GM23338 (cell line): ENCODE data around the gene ALDH5A1. TPM values are rescaled to one million over a fixed set of nuclear protein-coding genes. Genes with fewer than 3 reads are reported as not detected.

Experiments
- ATAC-seq: fragments of 200-7000 bp; cut with Tn5 transposase; 3 replicates; pipeline ENCODE4 v1.9.1; 2020
- DNase-seq: peaks from one replicate; pipeline ENCODE4 v3.0.0-alpha.2; 2015; ENCODE audit warnings: low spot score
- H2AFZ ChIP-seq: fragments of 200-600 bp; sonication (generic); 2 replicates; pipeline ENCODE4 v1.8.0; 2016; ENCODE audit warnings: antibody characterized with exemption, mild to moderate bottlenecking, moderate library complexity
- H3F3A ChIP-seq: fragments of 200-600 bp; sonication (generic); replicated peaks from 2 replicates; pipeline ENCODE4 v1.8.0; 2017; ENCODE audit warnings: antibody characterized with exemption, mixed run types, low read depth
- H3K27ac ChIP-seq: fragments of 200-600 bp; sonication (generic); 2 replicates; pipeline ENCODE4 v1.6.1; 2016; ENCODE audit warnings: low read depth
- H3K27me3 ChIP-seq: fragments of 200-600 bp; sonication (generic); 2 replicates; pipeline ENCODE4 v1.8.0; 2016; ENCODE audit warnings: mild to moderate bottlenecking, mixed run types, moderate library complexity; ENCODE audit not compliant: insufficient read depth
- H3K36me3 ChIP-seq: fragments of 200-600 bp; sonication (generic); 2 replicates; pipeline ENCODE4 v1.8.0; 2016; ENCODE audit warnings: mild to moderate bottlenecking; ENCODE audit not compliant: insufficient read depth
- H3K4me1 ChIP-seq: fragments of 200-600 bp; sonication (generic); 2 replicates; pipeline ENCODE4 v1.8.0; 2016; ENCODE audit warnings: mild to moderate bottlenecking, moderate library complexity; ENCODE audit not compliant: insufficient read depth
- H3K4me2 ChIP-seq: fragments of 200-600 bp; sonication (generic); 2 replicates; pipeline ENCODE4 v1.7.1; 2017; ENCODE audit warnings: mixed run types
- H3K4me3 ChIP-seq: fragments of 200-600 bp; sonication (generic); 2 replicates; pipeline ENCODE4 v1.6.1; 2016; ENCODE audit warnings: mixed run types
- H3K79me2 ChIP-seq: fragments of 200-600 bp; sonication (generic); replicated peaks from 2 replicates; pipeline ENCODE4 v1.8.0; 2017; ENCODE audit warnings: mild to moderate bottlenecking; ENCODE audit not compliant: insufficient read depth
- H3K9me2 ChIP-seq: fragments of 200-600 bp; sonication (generic); 2 replicates; pipeline ENCODE4 v1.8.0; 2017; ENCODE audit not compliant: insufficient read depth
- H4K20me1 ChIP-seq: fragments of 200-600 bp; sonication (generic); replicated peaks from 2 replicates; pipeline ENCODE4 v1.8.0; 2017; ENCODE audit warnings: mild to moderate bottlenecking; ENCODE audit not compliant: insufficient read depth
- H3K27ac Mint-ChIP-seq: 2 replicates; pipeline ENCODE4 v1.8.0; 2020; ENCODE audit warnings: inconsistent platforms, mild to moderate bottlenecking, moderate library complexity, mixed read lengths
- H3K27me3 Mint-ChIP-seq: 3 replicates; pipeline ENCODE4 v1.8.0; 2022; ENCODE audit warnings: low read depth, mild to moderate bottlenecking, moderate library complexity, mixed read lengths, inconsistent platforms; ENCODE audit not compliant: insufficient read depth, poor library complexity
- H3K36me3 Mint-ChIP-seq: 3 replicates; pipeline ENCODE4 v1.8.0; 2021; ENCODE audit warnings: low read depth, mild to moderate bottlenecking, inconsistent platforms, moderate library complexity, mixed read lengths
- H3K4me1 Mint-ChIP-seq: 3 replicates; pipeline ENCODE4 v1.8.0; 2020; ENCODE audit warnings: mild to moderate bottlenecking, inconsistent platforms, mixed read lengths
- H3K4me3 Mint-ChIP-seq: 3 replicates; pipeline ENCODE4 v1.8.0; 2021; ENCODE audit warnings: moderate library complexity, mild to moderate bottlenecking, inconsistent platforms, mixed read lengths
- H3K9me3 Mint-ChIP-seq: 3 replicates; pipeline ENCODE4 v1.8.0; 2020; ENCODE audit warnings: moderate library complexity, mild to moderate bottlenecking, inconsistent platforms, mixed read lengths
- CREB1 ChIP-seq: fragments of 250-450 bp; sonication (Bioruptor Pico); IDR thresholded peaks from 2 replicates; pipeline ENCODE4 v1.5.0; 2020; ENCODE audit warnings: low read depth, mild to moderate bottlenecking, moderate library complexity
- CTCF ChIP-seq, 2 experiments: fragments of 200-600 bp in 1 of 2; sonication (generic) in 1 of 2; conservative IDR thresholded peaks; 2 replicates each; pipeline versions ENCODE4 v1.5.1 to v1.6.1; 2016 to 2017; ENCODE audit warnings: antibody characterized with exemption in 2 of 2, low read depth in 2 of 2, mild to moderate bottlenecking in 2 of 2, moderate library complexity in 1 of 2
- ETS1 ChIP-seq: IDR thresholded peaks from 2 replicates; pipeline ENCODE4 v1.6.1; 2016; ENCODE audit warnings: antibody characterized with exemption
- EZH2 ChIP-seq: fragments of 200-600 bp; sonication (generic); IDR thresholded peaks from one replicate; pipeline ENCODE4 v1.8.0; 2017; ENCODE audit warnings: antibody characterized with exemption, mild to moderate bottlenecking, low read depth; ENCODE audit not compliant: unreplicated experiment
- EZH2phosphoT487 ChIP-seq: fragments of 200-600 bp; sonication (generic); IDR thresholded peaks from one replicate; pipeline ENCODE4 v1.8.1; 2018; ENCODE audit warnings: antibody characterized with exemption; ENCODE audit not compliant: unreplicated experiment
- POLR2AphosphoS5 ChIP-seq: IDR thresholded peaks from 2 replicates; pipeline ENCODE4 v1.6.1; 2016; ENCODE audit warnings: antibody characterized with exemption, low read depth
- REST ChIP-seq: IDR thresholded peaks from one replicate; pipeline ENCODE4 v1.6.1; 2018; ENCODE audit warnings: antibody characterized with exemption; ENCODE audit not compliant: unreplicated experiment
- STAT1 ChIP-seq: IDR thresholded peaks from one replicate; pipeline ENCODE4 v1.6.1; 2016; ENCODE audit warnings: antibody characterized with exemption; ENCODE audit not compliant: unreplicated experiment
- ZNF114 ChIP-seq: fragments of 250-450 bp; sonication (Bioruptor Pico); IDR thresholded peaks from 2 replicates; pipeline ENCODE4 v1.5.0; 2020; ENCODE audit warnings: mild to moderate bottlenecking, moderate library complexity
- ZNF331 ChIP-seq: fragments of 250-450 bp; sonication (Bioruptor Pico); IDR thresholded peaks from 2 replicates; pipeline ENCODE4 v1.5.0; 2020; ENCODE audit warnings: low read depth, mild to moderate bottlenecking, moderate library complexity
- ZNF462 ChIP-seq: fragments of 250-450 bp; sonication (Bioruptor Pico); IDR thresholded peaks from 2 replicates; pipeline ENCODE4 v1.5.0; 2020; ENCODE audit warnings: mild to moderate bottlenecking, moderate library complexity
- polyA plus RNA-seq: library from polyadenylated mRNA; unstranded; fragments of >200 nt; fragmentation: Nextera tagmentation; extraction: Ambion mirVana; gene quantifications from 2 replicates; pipeline ENCODE4 v1.2.1, GENCODE V29; 2016
- total RNA-seq: library from RNA; depleted of rRNA; stranded (reverse); fragments of >200 nt; shearing (Covaris generic); gene quantifications from 2 replicates; pipeline ENCODE4 v1.2.3, GENCODE V29; 2014

ALDH5A1 gene
- total and polyA plus RNA-seq, 2 experiments from 2014 or later = 3.1 to 5.2 TPM

DNA sequence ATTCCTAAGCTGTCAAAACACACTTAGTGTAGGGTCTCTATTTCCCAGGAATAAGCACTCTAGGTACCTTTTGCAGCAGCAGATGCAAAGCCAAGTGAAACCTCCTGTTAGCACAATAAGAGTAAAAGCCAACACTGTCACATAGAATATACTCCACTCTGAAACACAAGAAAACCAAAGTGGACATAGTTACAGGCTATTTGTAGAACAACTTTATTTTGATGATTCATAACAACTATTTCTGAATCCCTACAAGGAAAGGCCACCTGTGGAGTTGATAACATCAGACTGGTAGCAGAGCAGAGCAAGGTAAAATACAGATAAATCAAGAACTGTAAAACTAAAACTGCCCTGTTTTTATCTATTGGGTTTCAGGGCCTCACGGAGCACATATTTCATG lies 59.7 kb downstream of the ALDH5A1 start (continued):
- no peak for TF ChIP-seq REST

GRCh38 chr6:24558516-24558915 lies 63.7 kb downstream of the ALDH5A1 start:
- Histone ChIP-seq H3K4me1 (no peaks in the 10 kb centered on the region), H2AFZ (no peak overlapping the region), H4K20me1 (no peaks in the 10 kb centered on the region), H3K4me2 (no peak overlapping the region), H3K9me2 (no peaks in the 10 kb centered on the region), H3F3A (no peaks in the 10 kb centered on the region), H3K79me2 (no peaks in the 10 kb centered on the region), H3K4me3 (no peak overlapping the region), H3K27me3 (no peaks in the 10 kb centered on the region), H3K27ac (no peak overlapping the region), H3K36me3 (no peaks in the 10 kb centered on the region)
- DNase-seq (no peak), ATAC-seq (no peak)
- no peaks in the 10 kb centered on the region for H3K4me1 Mint-ChIP-seq
- H3K4me3 Mint-ChIP-seq = no peak overlapping the region
- H3K36me3 Mint-ChIP-seq = no peaks in the 10 kb centered on the region
- H3K27ac Mint-ChIP-seq = no peak overlapping the region
- peaks cover 1% of the 10 kb centered on the region for H3K27me3 Mint-ChIP-seq
- no peaks in the 10 kb centered on the region for H3K9me3 Mint-ChIP-seq
- TF ChIP-seq ZNF114 (no peak), POLR2AphosphoS5 (no peak), EZH2 (no peak), CREB1 (no peak), EZH2phosphoT487 (no peak), ZNF462 (CRISPR knock-in tag) (no peak), ETS1 (no peak), STAT1 (no peak), CTCF (conservative IDR thresholded peaks at IDR 0.05; ENCODE audit: low read depth in 2 of 2) (no peak), ZNF331 (CRISPR knock-in tag) (no peak)
